ENCODE measurements around the gene PDGFB. TPM values are rescaled to one million over a fixed set of nuclear protein-coding genes. Genes with fewer than 3 reads are reported as not detected.

The PDGFB gene
- total RNA-seq, 1 experiment from 2014 or later: 78.0 TPM

DNA sequence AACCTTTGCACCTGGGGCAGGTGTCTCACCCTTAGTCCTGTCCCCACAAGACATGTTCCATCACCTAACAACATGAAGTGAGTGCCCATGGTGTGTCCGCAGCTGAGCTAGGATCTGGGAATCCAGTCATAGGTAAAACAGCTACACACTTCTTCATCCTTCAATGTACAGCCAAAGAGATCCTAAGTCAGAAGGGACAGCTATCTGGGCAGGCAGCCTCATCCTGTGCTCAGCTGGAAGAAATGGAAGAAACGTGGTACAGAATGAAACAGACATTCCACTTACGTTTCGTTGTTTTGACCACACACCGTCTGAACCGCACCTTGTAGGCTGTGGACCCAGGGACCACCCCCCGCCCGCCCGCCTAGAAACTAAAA, 30.8 kb downstream of the PDGFB start:
- DNase-seq (ENCODE audit: low read depth, low spot score) (no peak), ATAC-seq (peak; percentile 36)
- POLR2A ChIA-PET: no interaction called here
- no TSS peak for BruUV-seq (replicated peaks)
- Histone ChIP-seq H3K27me3 (ENCODE audit: control insufficient read depth, insufficient read depth, low read length) (no peaks in the 10 kb centered on the region), H3K4me3 (ENCODE audit: low read depth in 2 of 2, low read length in 2 of 2) (peak overlapping the region in 1 of 2 experiments; percentile 6; a peak in 1 of 4 replicates), H3K27ac (ENCODE audit: low read length) (peak overlapping the region; percentile 91), H3K4me1 (ENCODE audit: control insufficient read depth, insufficient read depth, low read length) (peaks cover 45% of the 10 kb centered on the region), H3K36me3 (ENCODE audit: control insufficient read depth, insufficient read depth, low read length) (no peaks in the 10 kb centered on the region), H3K9me3 (ENCODE audit: control insufficient read depth, insufficient read depth, low read depth, low read length) (no peaks in the 10 kb centered on the region)
- TF ChIP-seq TCF7L2 (IDR thresholded peaks at IDR 0.05; ENCODE audit: low read depth, low read length): no peak
- TF ChIP-seq, protein P1, sequence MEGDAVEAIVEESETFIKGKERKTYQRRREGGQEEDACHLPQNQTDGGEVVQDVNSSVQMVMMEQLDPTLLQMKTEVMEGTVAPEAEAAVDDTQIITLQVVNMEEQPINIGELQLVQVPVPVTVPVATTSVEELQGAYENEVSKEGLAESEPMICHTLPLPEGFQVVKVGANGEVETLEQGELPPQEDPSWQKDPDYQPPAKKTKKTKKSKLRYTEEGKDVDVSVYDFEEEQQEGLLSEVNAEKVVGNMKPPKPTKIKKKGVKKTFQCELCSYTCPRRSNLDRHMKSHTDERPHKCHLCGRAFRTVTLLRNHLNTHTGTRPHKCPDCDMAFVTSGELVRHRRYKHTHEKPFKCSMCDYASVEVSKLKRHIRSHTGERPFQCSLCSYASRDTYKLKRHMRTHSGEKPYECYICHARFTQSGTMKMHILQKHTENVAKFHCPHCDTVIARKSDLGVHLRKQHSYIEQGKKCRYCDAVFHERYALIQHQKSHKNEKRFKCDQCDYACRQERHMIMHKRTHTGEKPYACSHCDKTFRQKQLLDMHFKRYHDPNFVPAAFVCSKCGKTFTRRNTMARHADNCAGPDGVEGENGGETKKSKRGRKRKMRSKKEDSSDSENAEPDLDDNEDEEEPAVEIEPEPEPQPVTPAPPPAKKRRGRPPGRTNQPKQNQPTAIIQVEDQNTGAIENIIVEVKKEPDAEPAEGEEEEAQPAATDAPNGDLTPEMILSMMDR (IDR thresholded peaks at IDR 0.05): no peak
- TF ChIP-seq, protein P2, sequence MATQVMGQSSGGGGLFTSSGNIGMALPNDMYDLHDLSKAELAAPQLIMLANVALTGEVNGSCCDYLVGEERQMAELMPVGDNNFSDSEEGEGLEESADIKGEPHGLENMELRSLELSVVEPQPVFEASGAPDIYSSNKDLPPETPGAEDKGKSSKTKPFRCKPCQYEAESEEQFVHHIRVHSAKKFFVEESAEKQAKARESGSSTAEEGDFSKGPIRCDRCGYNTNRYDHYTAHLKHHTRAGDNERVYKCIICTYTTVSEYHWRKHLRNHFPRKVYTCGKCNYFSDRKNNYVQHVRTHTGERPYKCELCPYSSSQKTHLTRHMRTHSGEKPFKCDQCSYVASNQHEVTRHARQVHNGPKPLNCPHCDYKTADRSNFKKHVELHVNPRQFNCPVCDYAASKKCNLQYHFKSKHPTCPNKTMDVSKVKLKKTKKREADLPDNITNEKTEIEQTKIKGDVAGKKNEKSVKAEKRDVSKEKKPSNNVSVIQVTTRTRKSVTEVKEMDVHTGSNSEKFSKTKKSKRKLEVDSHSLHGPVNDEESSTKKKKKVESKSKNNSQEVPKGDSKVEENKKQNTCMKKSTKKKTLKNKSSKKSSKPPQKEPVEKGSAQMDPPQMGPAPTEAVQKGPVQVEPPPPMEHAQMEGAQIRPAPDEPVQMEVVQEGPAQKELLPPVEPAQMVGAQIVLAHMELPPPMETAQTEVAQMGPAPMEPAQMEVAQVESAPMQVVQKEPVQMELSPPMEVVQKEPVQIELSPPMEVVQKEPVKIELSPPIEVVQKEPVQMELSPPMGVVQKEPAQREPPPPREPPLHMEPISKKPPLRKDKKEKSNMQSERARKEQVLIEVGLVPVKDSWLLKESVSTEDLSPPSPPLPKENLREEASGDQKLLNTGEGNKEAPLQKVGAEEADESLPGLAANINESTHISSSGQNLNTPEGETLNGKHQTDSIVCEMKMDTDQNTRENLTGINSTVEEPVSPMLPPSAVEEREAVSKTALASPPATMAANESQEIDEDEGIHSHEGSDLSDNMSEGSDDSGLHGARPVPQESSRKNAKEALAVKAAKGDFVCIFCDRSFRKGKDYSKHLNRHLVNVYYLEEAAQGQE (IDR thresholded peaks at IDR 0.05; ENCODE audit: insufficient read depth in 1 of 2, low read depth in 2 of 2, low read length in 1 of 2): no peak
- no peak for TF ChIP-seq POLR2AphosphoS5 (IDR thresholded peaks at IDR 0.05; ENCODE audit: low read depth, low read length)
- TF ChIP-seq SIN3A (IDR thresholded peaks at IDR 0.05; ENCODE audit: borderline replicate concordance, insufficient read depth, low read depth, low read length): no peak
- in situ Hi-C loops (cut with HindIII; ENCODE audit: low pct_unique_long_range_greater_than_20kb, low sequenced_read_pairs): no loop called here
- CTCF ChIA-PET: no interaction called here
- intact Hi-C loops (cut with micrococcal nuclease; ENCODE audit: unreplicated experiment): no loop called here

DNA sequence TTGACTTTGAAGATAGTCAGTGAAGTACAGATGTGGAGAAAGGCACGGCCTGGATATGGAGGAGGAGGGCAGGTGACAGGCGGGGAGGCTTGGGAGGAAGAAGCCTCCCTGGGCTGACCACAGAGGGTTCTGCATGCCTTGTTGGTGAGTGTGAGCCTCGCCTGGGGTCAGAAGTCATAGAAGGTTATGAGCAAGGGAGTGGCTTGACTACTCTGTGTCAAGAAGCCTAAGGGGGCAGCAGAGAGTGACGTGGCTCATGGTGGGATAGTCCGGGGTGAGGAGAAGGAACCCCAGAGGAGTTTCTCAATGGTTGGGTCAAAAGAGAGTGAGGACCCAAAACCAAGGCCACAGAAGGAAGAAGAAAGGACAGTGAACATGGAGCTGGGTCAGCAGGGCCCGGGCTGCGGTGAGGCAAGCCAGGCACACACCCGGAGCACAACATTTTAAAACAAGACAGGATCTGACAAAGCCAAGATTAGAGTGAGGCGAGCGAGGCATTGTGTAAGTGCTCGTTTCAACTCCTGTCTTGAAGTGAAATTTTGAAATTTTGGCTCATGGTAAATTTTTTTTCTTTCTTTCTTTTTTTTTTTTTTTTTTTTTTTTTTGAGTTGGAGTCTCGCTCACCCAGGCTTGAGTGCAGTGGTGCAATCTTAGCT, 31.9 kb downstream of the PDGFB start:
- peaks cover 49% of the 10 kb centered on the region for H3K4me1 ChIP-seq (ENCODE audit: control insufficient read depth, insufficient read depth, low read length)
- H3K36me3 ChIP-seq (ENCODE audit: control insufficient read depth, insufficient read depth, low read length): no peaks in the 10 kb centered on the region
- POLR2A ChIA-PET: no interaction called here
- no peaks in the 10 kb centered on the region for H3K9me3 ChIP-seq (ENCODE audit: control insufficient read depth, insufficient read depth, low read depth, low read length)
- ATAC-seq (peak; percentile 80), DNase-seq (ENCODE audit: low read depth, low spot score) (peak; percentile 63)
- BruUV-seq (replicated peaks): no TSS peak
- peak overlapping the region; percentile 91 for H3K27ac ChIP-seq (ENCODE audit: low read length)
- H3K4me3 ChIP-seq (ENCODE audit: low read depth in 2 of 2, low read length in 2 of 2): no peak overlapping the region
- H3K27me3 ChIP-seq (ENCODE audit: control insufficient read depth, insufficient read depth, low read length): no peaks in the 10 kb centered on the region
- intact Hi-C loops (cut with micrococcal nuclease; ENCODE audit: unreplicated experiment): no loop called here
- TF ChIP-seq TCF7L2 (IDR thresholded peaks at IDR 0.05; ENCODE audit: low read depth, low read length) (no peak), SIN3A (IDR thresholded peaks at IDR 0.05; ENCODE audit: borderline replicate concordance, insufficient read depth, low read depth, low read length) (no peak), POLR2AphosphoS5 (IDR thresholded peaks at IDR 0.05; ENCODE audit: low read depth, low read length) (0 out of 2 replicates have a peak, but pooled peaks have one; percentile 15)
- TF ChIP-seq, protein P1 (IDR thresholded peaks at IDR 0.05): no peak; the same call in 1 of the 2 replicates
- TF ChIP-seq, protein P2 (IDR thresholded peaks at IDR 0.05; ENCODE audit: insufficient read depth in 1 of 2, low read depth in 2 of 2, low read length in 1 of 2): no peak
- in situ Hi-C loops (cut with HindIII; ENCODE audit: low pct_unique_long_range_greater_than_20kb, low sequenced_read_pairs): no loop called here
- CTCF ChIA-PET: no interaction called here
